NOMO-1 (cell line): ENCODE data around the gene ATXN3.
"Not testable (repeated sequence)": the region's sequence is repeated elsewhere in the genome, so short reads cannot be mapped to it uniquely, and the experiment has no call there.

Experiments
- DNase-seq, 2 experiments: peaks; one replicate each; lab custom pipeline; 2025; ENCODE audit not compliant: unreplicated experiment in 2 of 2; lab: John Stamatoyannopoulos, UW

The ATXN3 gene

GRCh38 chr14:92088494-92088893, 17.9 kb downstream of the ATXN3 start:
- DNase-seq, result no peak

GRCh38 chr14:92074555-92074954, 31.8 kb downstream of the ATXN3 start:
- DNase-seq, result peak; percentile 68 to 92

GRCh38 chr14:92058006-92058917, 48.1 kb downstream of the ATXN3 start:
- DNase-seq, result no peak

GRCh38 chr14:92049781-92050180, 56.6 kb downstream of the ATXN3 start:
- DNase-seq, result no peak

- not testable (repeated sequence) for DNase-seq
These were observed 57.2 kb downstream of the ATXN3 start for GRCh38 chr14:92049221-92049620.

- DNase-seq, result not testable (repeated sequence)
These were observed 60.5 kb downstream of the ATXN3 start for GRCh38 chr14:92045904-92046303.

GRCh38 chr14:92041766-92042165, 64.6 kb downstream of the ATXN3 start:
- DNase-seq, result not testable (repeated sequence)

GRCh38 chr14:92041203-92041602, 65.2 kb downstream of the ATXN3 start:
- no peak for DNase-seq

- peak; percentile 21 to 52 for DNase-seq
These were observed 65.8 kb downstream of the ATXN3 start for GRCh38 chr14:92040431-92041051.

- DNase-seq, result peak; percentile 86 to 93
These were observed 66.5 kb downstream of the ATXN3 start, which contains the start of gene TRIP11 for GRCh38 chr14:92039719-92040430. TRIP11 (minus strand) TSS chr14:92040059; CDS start chr14:92039685, 374 bp downstream.

- peak in 1 of 2 experiments; percentile 56 for DNase-seq
These were observed 67.2 kb downstream of the ATXN3 start for GRCh38 chr14:92039063-92039718.

- no peak for DNase-seq
These were observed 68.4 kb downstream of the ATXN3 start for GRCh38 chr14:92037989-92038388.

GRCh38 chr14:92035890-92036289, 70.5 kb downstream of the ATXN3 start:
- no peak for DNase-seq

- no peak for DNase-seq
These were observed 72.3 kb downstream of the ATXN3 start for GRCh38 chr14:92033906-92034687.

GRCh38 chr14:92033433-92033832, 72.9 kb downstream of the ATXN3 start:
- no peak for DNase-seq

GRCh38 chr14:92026548-92027190, 79.7 kb downstream of the ATXN3 start:
- no peak for DNase-seq

- no peak for DNase-seq
These were observed 84.3 kb downstream of the ATXN3 start for GRCh38 chr14:92022036-92022435.

GRCh38 chr14:92021523-92021922, 84.9 kb downstream of the ATXN3 start:
- no peak for DNase-seq

GRCh38 chr14:92014040-92014439, 92.3 kb downstream of the ATXN3 start:
- DNase-seq, result no peak
